Transverse colon (tissue), 4 donors: Measurements from ENCODE around the gene PAX8. TPM values are rescaled to one million over a fixed set of nuclear protein-coding genes. Genes with fewer than 3 reads are reported as not detected.

ENCODE experiments used
- DNase-seq: peaks from one replicate; pipeline ENCODE4 v3.0.0-alpha.2; 2019
- H3K27ac ChIP-seq, 4 donors: fragments of 200-600 bp; sonication (generic); 2 replicates each; pipeline ENCODE4 v1.5.1; 2016 to 2018; ENCODE audit warnings: inconsistent platforms in 4 of 4
- H3K27me3 ChIP-seq: fragments of 200-600 bp; sonication (generic); 2 replicates; pipeline ENCODE4 v1.5.1; 2017; ENCODE audit warnings: inconsistent platforms
- H3K36me3 ChIP-seq, 4 donors: fragments of 200-600 bp; sonication (generic); 2 replicates each; pipeline ENCODE4 v1.5.1; 2017 to 2019; ENCODE audit warnings: inconsistent platforms in 4 of 4
- H3K4me1 ChIP-seq, 4 donors: fragments of 200-600 bp; sonication (generic); 2 replicates each; pipeline ENCODE4 v1.5.1; 2017 to 2020; ENCODE audit warnings: inconsistent platforms in 4 of 4
- H3K4me3 ChIP-seq, 4 donors: fragments of 200-600 bp; sonication (generic); 1 replicate in 1 of 4; 2 replicates in 3 of 4; pipeline versions ENCODE4 v1.5.1 to v1.6.1; 2017 to 2019; ENCODE audit warnings: inconsistent platforms in 4 of 4
- H3K9me3 ChIP-seq, 2 donors: fragments of 200-600 bp; sonication (generic); 2 replicates each; pipeline ENCODE4 v1.5.1; 2017 to 2019; ENCODE audit warnings: inconsistent platforms in 2 of 2
- EP300 ChIP-seq: sonication (generic); formaldehyde crosslinking; IDR thresholded peaks from one replicate; pipeline ENCODE4 v1.6.1; 2017; ENCODE audit warnings: antibody characterized with exemption, low read depth
- POLR2A ChIP-seq: fragments of 450-650 bp; IDR thresholded peaks from one replicate; pipeline ENCODE4 v1.6.1; 2016; ENCODE audit warnings: antibody characterized with exemption, mild to moderate bottlenecking, moderate library complexity
- POLR2AphosphoS5 ChIP-seq, 3 donors: sonication (generic); formaldehyde crosslinking; IDR thresholded peaks; one replicate each; pipeline ENCODE4 v1.6.1; 2016; ENCODE audit warnings: antibody characterized with exemption in 3 of 3
- WGBS, 2 donors: methylation state at CpG; one replicate each; pipeline ENCODE4 v1.1.5; 2018; ENCODE audit warnings: low coverage in 1 of 2; 5-methylcytosine and 5-hydroxymethylcytosine counted together
- in situ Hi-C, 4 donors: fragments of 200-750 bp; cut with MboI; loops; one replicate each; pipeline versions ENCODE4 v1.15.0 to v1.15.1; 2017; ENCODE audit warnings: low sequenced_read_pairs in 3 of 4, low pct_ligation_motif_present in 1 of 4, low pct_unique_long_range_greater_than_20kb in 1 of 4
- intact Hi-C: fragments of 100-400 bp; cut with DNase I; formaldehyde crosslinking; loops from one replicate; pipeline ENCODE4 v1.15.1; 2023; ENCODE audit warnings: low total_unique reads
- total RNA-seq, 4 donors: library from RNA; depleted of rRNA; stranded (reverse); fragments of >200 nt; gene quantifications; one replicate each; pipeline ENCODE4 v1.1.0, GENCODE V29; 2016
- TF ChIP-seq, protein P1 (sequence below), 5 experiments: fragments of 200-600 bp in 3 of 5; fragments of 450-650 bp in 2 of 5; sonication (generic) in 3 of 5; IDR thresholded peaks; 1 replicate in 2 of 5; 2 replicates in 3 of 5; pipeline ENCODE4 v1.5.1; 2016 to 2017; ENCODE audit warnings: antibody characterized with exemption in 5 of 5, inconsistent platforms in 3 of 5, mild to moderate bottlenecking in 2 of 5, moderate library complexity in 1 of 5

PAX8 gene
- total RNA-seq, 4 donors from 2014 or later, result 1.6 to 13.7 (median 8.3) TPM

DNA sequence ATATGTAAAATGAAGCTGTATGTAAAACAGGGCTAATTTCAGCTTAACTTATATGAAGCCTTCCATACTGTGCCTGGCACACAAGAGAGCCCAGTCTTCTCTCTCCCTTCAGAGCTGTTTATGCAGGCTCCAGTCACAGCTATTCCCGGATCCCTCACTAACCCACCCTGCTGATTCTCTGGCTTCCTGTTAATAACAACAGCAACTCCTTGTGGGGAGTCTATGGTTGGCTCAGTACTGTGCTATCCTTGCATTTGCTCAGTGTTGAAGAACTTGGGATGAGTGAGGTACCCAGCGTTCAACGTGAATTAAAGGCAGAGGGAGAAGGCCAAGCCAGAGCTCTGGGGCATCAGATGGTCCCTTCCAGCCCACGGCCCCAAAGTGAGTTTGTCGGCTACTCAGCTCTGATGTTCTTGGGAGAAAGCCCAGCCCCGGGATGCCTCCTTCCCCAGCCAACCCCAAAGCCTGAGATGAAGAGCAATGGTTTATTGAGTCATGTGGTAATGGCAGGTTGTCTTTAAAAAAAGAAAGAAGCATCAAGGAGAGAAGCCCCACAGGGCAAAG, 61.7 kb downstream of the PAX8 start:
- H3K9me3 ChIP-seq, result no peaks in the 10 kb centered on the region
- H3K36me3 ChIP-seq, result no peaks in the 10 kb centered on the region
- DNase-seq, result no peak
- in situ Hi-C loops (no loop called here), intact Hi-C loops (no loop called here)
- H3K4me1 ChIP-seq, result peaks cover 17 to 49% (median 39%) of the 10 kb centered on the region in 4 donors
- H3K27me3 ChIP-seq, result no peaks in the 10 kb centered on the region
- whole genome bisulfite sequencing, 2 donors, result 80 to 85% methylated on average over 1 to 6 of the region's 6 CpGs
- peak overlapping the region; percentile 72 to 90 (median 76) for H3K27ac ChIP-seq
- no peak overlapping the region for H3K4me3 ChIP-seq
- TF ChIP-seq POLR2AphosphoS5 (IDR thresholded peaks at IDR 0.05), result no peak
- no peak for TF ChIP-seq EP300
- TF ChIP-seq POLR2A, result no peak
- TF ChIP-seq, protein P1, sequence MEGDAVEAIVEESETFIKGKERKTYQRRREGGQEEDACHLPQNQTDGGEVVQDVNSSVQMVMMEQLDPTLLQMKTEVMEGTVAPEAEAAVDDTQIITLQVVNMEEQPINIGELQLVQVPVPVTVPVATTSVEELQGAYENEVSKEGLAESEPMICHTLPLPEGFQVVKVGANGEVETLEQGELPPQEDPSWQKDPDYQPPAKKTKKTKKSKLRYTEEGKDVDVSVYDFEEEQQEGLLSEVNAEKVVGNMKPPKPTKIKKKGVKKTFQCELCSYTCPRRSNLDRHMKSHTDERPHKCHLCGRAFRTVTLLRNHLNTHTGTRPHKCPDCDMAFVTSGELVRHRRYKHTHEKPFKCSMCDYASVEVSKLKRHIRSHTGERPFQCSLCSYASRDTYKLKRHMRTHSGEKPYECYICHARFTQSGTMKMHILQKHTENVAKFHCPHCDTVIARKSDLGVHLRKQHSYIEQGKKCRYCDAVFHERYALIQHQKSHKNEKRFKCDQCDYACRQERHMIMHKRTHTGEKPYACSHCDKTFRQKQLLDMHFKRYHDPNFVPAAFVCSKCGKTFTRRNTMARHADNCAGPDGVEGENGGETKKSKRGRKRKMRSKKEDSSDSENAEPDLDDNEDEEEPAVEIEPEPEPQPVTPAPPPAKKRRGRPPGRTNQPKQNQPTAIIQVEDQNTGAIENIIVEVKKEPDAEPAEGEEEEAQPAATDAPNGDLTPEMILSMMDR (IDR thresholded peaks at IDR 0.05), result no peak

DNA sequence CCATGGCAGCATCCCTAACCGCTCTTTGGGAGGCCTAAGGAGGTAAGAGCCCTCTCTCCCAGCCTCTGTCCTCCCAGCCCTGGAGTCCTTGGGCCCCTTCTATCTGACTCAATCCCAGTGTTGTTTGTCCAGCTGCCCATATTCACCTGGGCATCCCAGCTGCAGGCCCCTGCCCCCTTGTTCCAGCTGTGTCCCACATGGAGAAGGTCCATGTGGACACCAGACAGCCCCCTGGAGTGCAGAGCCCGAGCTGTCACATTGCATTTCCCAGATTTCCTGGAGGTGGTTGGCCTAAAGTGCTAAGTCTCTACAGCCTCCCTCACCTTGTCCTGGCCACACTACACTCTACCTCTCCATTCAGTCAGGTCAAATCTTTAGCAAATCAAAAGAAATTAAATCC, 62.4 kb downstream of the PAX8 start:
- Histone ChIP-seq H3K9me3 (no peaks in the 10 kb centered on the region), H3K4me1 (peaks cover 17 to 55% (median 45%) of the 10 kb centered on the region in 4 donors), H3K27ac (no peak overlapping the region), H3K27me3 (no peaks in the 10 kb centered on the region), H3K4me3 (no peak overlapping the region), H3K36me3 (no peaks in the 10 kb centered on the region)
- 88% methylated on average over 2 of the region's 2 CpGs; no CpG with 5 or more reads in 1 of the 2 donors for WGBS, 2 donors
- TF ChIP-seq, protein P1 (IDR thresholded peaks at IDR 0.05), result no peak
- no peak for TF ChIP-seq POLR2AphosphoS5 (IDR thresholded peaks at IDR 0.05)
- no peak for DNase-seq
- in situ Hi-C loops (no loop called here), intact Hi-C loops (no loop called here)

DNA sequence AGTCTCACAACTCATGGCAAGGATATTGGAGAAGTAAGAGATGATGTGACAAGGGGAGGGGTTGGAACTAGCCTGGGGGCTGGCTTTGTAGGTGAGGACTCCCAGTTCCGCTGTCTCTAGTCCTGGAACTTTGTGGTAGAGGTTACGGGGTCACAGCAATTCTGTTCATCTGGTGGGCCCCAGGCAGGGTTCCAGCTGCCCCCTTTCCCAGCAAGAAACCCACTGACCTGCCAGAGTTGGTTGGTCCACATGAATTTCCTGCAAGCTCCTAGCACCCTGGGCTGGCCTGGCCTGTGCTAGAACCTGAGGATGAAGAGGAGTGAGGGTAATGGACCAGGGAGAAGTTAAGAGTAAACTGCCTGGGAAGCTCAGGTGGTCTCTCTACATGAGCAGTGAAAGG, 63.7 kb downstream of the PAX8 start:
- Histone ChIP-seq H3K4me3 (no peak overlapping the region), H3K36me3 (no peaks in the 10 kb centered on the region), H3K27ac (no peak overlapping the region), H3K27me3 (no peaks in the 10 kb centered on the region), H3K4me1 (peaks cover 23 to 56% (median 45%) of the 10 kb centered on the region in 4 donors), H3K9me3 (no peaks in the 10 kb centered on the region)
- intact Hi-C loops, result no loop called here
- TF ChIP-seq EP300, result no peak
- no peak for TF ChIP-seq POLR2A
- no peak for TF ChIP-seq POLR2AphosphoS5 (IDR thresholded peaks at IDR 0.05)
- TF ChIP-seq, protein P1 (IDR thresholded peaks at IDR 0.05), result no peak
- in situ Hi-C loops, result no loop called here
- 93% methylated on average over 2 of the region's 2 CpGs; no CpG with 5 or more reads in 1 of the 2 donors for WGBS, 2 donors
- DNase-seq, result no peak

DNA sequence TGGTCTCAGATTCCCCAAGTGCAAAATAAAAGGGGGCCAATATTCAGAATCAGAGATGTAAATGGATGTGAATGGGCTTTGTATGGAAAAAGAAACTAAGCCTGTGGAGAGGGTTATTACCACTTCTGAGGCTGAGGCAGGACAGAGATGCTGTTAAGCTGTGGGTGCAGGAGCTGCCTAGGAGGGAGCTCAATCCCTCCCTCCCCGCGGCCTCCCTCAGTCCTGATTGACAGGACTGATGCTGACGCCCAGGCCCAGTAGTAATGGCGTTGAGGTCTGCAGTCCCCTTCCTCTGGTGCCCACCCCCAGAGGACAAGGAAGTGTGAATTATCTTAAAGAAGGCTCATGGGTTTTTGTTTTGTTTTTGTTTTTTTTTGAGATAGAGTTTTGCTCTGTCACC, 64.6 kb downstream of the PAX8 start:
- intact Hi-C loops (no loop called here), in situ Hi-C loops (no loop called here)
- no peak for DNase-seq
- WGBS, 2 donors, result 85% methylated on average over 4 of the region's 4 CpGs; no CpG with 5 or more reads in 1 of the 2 donors
- TF ChIP-seq POLR2AphosphoS5 (IDR thresholded peaks at IDR 0.05), result no peak
- TF ChIP-seq, protein P1 (IDR thresholded peaks at IDR 0.05), result no peak
- no peak for TF ChIP-seq EP300
- no peak for TF ChIP-seq POLR2A
- Histone ChIP-seq H3K9me3 (no peaks in the 10 kb centered on the region), H3K27ac (no peak overlapping the region), H3K4me3 (no peak overlapping the region), H3K4me1 (peaks cover 23 to 53% (median 40%) of the 10 kb centered on the region in 4 donors), H3K36me3 (no peaks in the 10 kb centered on the region), H3K27me3 (no peaks in the 10 kb centered on the region)
